HG03045 (cell line): Measurements from ENCODE around the gene PLXNA3.

Experiments used
- ATAC-seq: cut with Tn5 transposase; IDR thresholded peaks from one replicate; pipeline ENCODE4 v1.9.1; 2021; ENCODE audit warnings: mild to moderate bottlenecking, moderate library complexity; ENCODE audit not compliant: unreplicated experiment

Gene PLXNA3

GRCh38 chrX:154457491-154458115 is 478 bp upstream of the PLXNA3 start:
- peak; percentile 63 for ATAC-seq

GRCh38 chrX:154458954-154459778 is 1.1 kb downstream of the PLXNA3 start:
- ATAC-seq, result no peak

- no peak for ATAC-seq
Measured at GRCh38 chrX:154459832-154460231, 1.8 kb downstream of the PLXNA3 start.

- no peak for ATAC-seq
Measured at GRCh38 chrX:154460326-154460725, 2.2 kb downstream of the PLXNA3 start.

GRCh38 chrX:154462396-154462795 is 4.3 kb downstream of the PLXNA3 start:
- no peak for ATAC-seq

GRCh38 chrX:154463611-154464220 is 5.6 kb downstream of the PLXNA3 start:
- no peak for ATAC-seq

- ATAC-seq, result no peak
Measured at GRCh38 chrX:154464806-154465365, 6.8 kb downstream of the PLXNA3 start.

GRCh38 chrX:154465601-154466000 is 7.5 kb downstream of the PLXNA3 start:
- no peak for ATAC-seq

- no peak for ATAC-seq
Measured at GRCh38 chrX:154466036-154466435, 8.0 kb downstream of the PLXNA3 start.

- no peak for ATAC-seq
Measured at GRCh38 chrX:154466907-154467306, 8.8 kb downstream of the PLXNA3 start.

- ATAC-seq, result no peak
Measured at GRCh38 chrX:154467556-154467955, 9.5 kb downstream of the PLXNA3 start.

- ATAC-seq, result no peak
Measured at GRCh38 chrX:154468217-154468616, 10.1 kb downstream of the PLXNA3 start.

- no peak for ATAC-seq
Measured at GRCh38 chrX:154469114-154469513, 11.0 kb downstream of the PLXNA3 start.

GRCh38 chrX:154469880-154470279 is 11.8 kb downstream of the PLXNA3 start:
- no peak for ATAC-seq

- no peak for ATAC-seq
Measured at GRCh38 chrX:154470434-154470833, 12.4 kb downstream of the PLXNA3 start.

- no peak for ATAC-seq
Measured at GRCh38 chrX:154470914-154471568, 13.0 kb downstream of the PLXNA3 start.

- ATAC-seq, result no peak
Measured at GRCh38 chrX:154471839-154472684, 14.0 kb downstream of the PLXNA3 start.

- no peak for ATAC-seq
Measured at GRCh38 chrX:154472685-154473632, 14.9 kb downstream of the PLXNA3 start.

GRCh38 chrX:154473683-154474082 is 15.6 kb downstream of the PLXNA3 start:
- no peak for ATAC-seq
